Type B pancreatic cell (in vitro differentiated cells): Measurements from ENCODE around the gene RHEBL1. TPM values are rescaled to one million over a fixed set of nuclear protein-coding genes. Genes with fewer than 3 reads are reported as not detected.
A peak's percentile ranks its signal among the peaks of the same experiment; 100 is the strongest.

ENCODE experiments used
- DNase-seq: peaks from one replicate; pipeline ENCODE4 v3.0.0; 2021; ENCODE audit warnings: mixed read lengths; ENCODE audit not compliant: unreplicated experiment; ENCODE audit errors: extremely low spot score
- H3K27ac Mint-ChIP-seq: 2 replicates; pipeline ENCODE4 v1.8.0; 2021; ENCODE audit warnings: mild to moderate bottlenecking, mixed read lengths
- H3K27me3 Mint-ChIP-seq: 2 replicates; pipeline ENCODE4 v1.8.0; 2021; ENCODE audit warnings: mixed read lengths
- H3K36me3 Mint-ChIP-seq: 2 replicates; pipeline ENCODE4 v1.8.0; 2021; ENCODE audit warnings: mixed read lengths
- H3K4me1 Mint-ChIP-seq: one replicate; pipeline ENCODE4 v1.8.0; 2021; ENCODE audit warnings: mixed read lengths; ENCODE audit not compliant: unreplicated experiment
- H3K4me3 Mint-ChIP-seq: 2 replicates; pipeline ENCODE4 v1.8.0; 2021; ENCODE audit warnings: mild to moderate bottlenecking, mixed read lengths
- H3K9me3 Mint-ChIP-seq: 2 replicates; pipeline ENCODE4 v1.8.0; 2021; ENCODE audit warnings: mixed read lengths
- CTCF ChIP-seq: fragments of 200-600 bp; sonication (generic); conservative IDR thresholded peaks from 2 replicates; pipeline ENCODE4 v1.5.0; 2021; ENCODE audit warnings: antibody characterized with exemption, mild to moderate bottlenecking
- total RNA-seq: library from RNA; stranded (reverse); gene quantifications from 2 replicates; pipeline ENCODE4 v1.2.1, GENCODE V29; 2021; ENCODE audit warnings: low replicate concordance

The RHEBL1 gene
- total RNA-seq, 1 donor from 2014 or later: 1.8 TPM

GRCh38 chr12:49044660-49045059 lies 25.1 kb downstream of the RHEBL1 start:
- Mint-ChIP-seq H3K27me3 (no peaks in the 10 kb centered on the region), H3K4me3 (no peak overlapping the region), H3K9me3 (no peaks in the 10 kb centered on the region), H3K36me3 (peaks cover 27% of the 10 kb centered on the region), H3K4me1 (no peaks in the 10 kb centered on the region), H3K27ac (no peak overlapping the region)
- TF ChIP-seq CTCF: no peak
- DNase-seq: no peak

- H3K27ac Mint-ChIP-seq: no peak overlapping the region
- peaks cover 29% of the 10 kb centered on the region for H3K36me3 Mint-ChIP-seq
- no peak overlapping the region for H3K4me3 Mint-ChIP-seq
- H3K27me3 Mint-ChIP-seq: no peaks in the 10 kb centered on the region
- no peaks in the 10 kb centered on the region for H3K9me3 Mint-ChIP-seq
- TF ChIP-seq CTCF: peak; percentile 75
- DNase-seq: no peak
- H3K4me1 Mint-ChIP-seq: no peaks in the 10 kb centered on the region
Measured at GRCh38 chr12:49043856-49044258, 25.9 kb downstream of the RHEBL1 start.

GRCh38 chr12:49043241-49043640 lies 26.5 kb downstream of the RHEBL1 start:
- no peak overlapping the region for H3K4me3 Mint-ChIP-seq
- no peak overlapping the region for H3K27ac Mint-ChIP-seq
- TF ChIP-seq CTCF: no peak
- no peaks in the 10 kb centered on the region for H3K4me1 Mint-ChIP-seq
- H3K36me3 Mint-ChIP-seq: peaks cover 27% of the 10 kb centered on the region
- no peaks in the 10 kb centered on the region for H3K27me3 Mint-ChIP-seq
- no peak for DNase-seq
- H3K9me3 Mint-ChIP-seq: no peaks in the 10 kb centered on the region

GRCh38 chr12:49041881-49042484 lies 27.8 kb downstream of the RHEBL1 start:
- Mint-ChIP-seq H3K27ac (no peak overlapping the region), H3K27me3 (no peaks in the 10 kb centered on the region), H3K4me1 (no peaks in the 10 kb centered on the region), H3K36me3 (peaks cover 22% of the 10 kb centered on the region), H3K9me3 (no peaks in the 10 kb centered on the region), H3K4me3 (no peak overlapping the region)
- DNase-seq: no peak
- no peak for TF ChIP-seq CTCF

- TF ChIP-seq CTCF: no peak
- Mint-ChIP-seq H3K4me3 (no peak overlapping the region), H3K4me1 (no peaks in the 10 kb centered on the region), H3K27ac (no peak overlapping the region), H3K27me3 (no peaks in the 10 kb centered on the region), H3K36me3 (peaks cover 25% of the 10 kb centered on the region), H3K9me3 (no peaks in the 10 kb centered on the region)
- DNase-seq: no peak
Measured at GRCh38 chr12:49041036-49041880, 28.5 kb downstream of the RHEBL1 start.
